T-helper 17 cell (primary cell): Measurements from ENCODE around the gene UBE2G1. TPM values are rescaled to one million over a fixed set of nuclear protein-coding genes. Genes with fewer than 3 reads are reported as not detected.
A peak's percentile ranks its signal among the peaks of the same experiment; 100 is the strongest.
"Not testable (repeated sequence)": the region's sequence is repeated elsewhere in the genome, so short reads cannot be mapped to it uniquely, and the experiment has no call there.

Experiments
- ATAC-seq: fragments of 150-1000 bp; cut with Tn5 transposase; 2 replicates; pipeline ENCODE4 v1.10.0; 2021; ENCODE audit warnings: mild to moderate bottlenecking, moderate library complexity
- DNase-seq, 3 donors: peaks; one replicate each; pipeline versions ENCODE4 v3.0.0 to v3.0.0-alpha.2; 2020 to 2021
- H3K9me3 ChIP-seq: one replicate; pipeline ENCODE4 v1.7.0; 2013; ENCODE audit warnings: low read length, mild to moderate bottlenecking; ENCODE audit not compliant: control insufficient read depth, poor library complexity, severe bottlenecking
- H3K27ac Mint-ChIP-seq: one replicate; pipeline ENCODE4 v1.8.0; 2022; ENCODE audit warnings: mild to moderate bottlenecking, moderate library complexity, mixed read lengths
- H3K27me3 Mint-ChIP-seq: one replicate; pipeline ENCODE4 v1.8.0; 2022; ENCODE audit warnings: mixed read lengths
- H3K36me3 Mint-ChIP-seq: one replicate; pipeline ENCODE4 v1.8.0; 2022; ENCODE audit warnings: low read depth, mixed read lengths
- H3K4me1 Mint-ChIP-seq: one replicate; pipeline ENCODE4 v1.8.0; 2022; ENCODE audit warnings: mild to moderate bottlenecking, mixed read lengths
- H3K4me3 Mint-ChIP-seq: one replicate; pipeline ENCODE4 v1.8.0; 2022; ENCODE audit warnings: mild to moderate bottlenecking, moderate library complexity, mixed read lengths
- total RNA-seq, 4 donors: library from RNA in 2 of 4; stranded (reverse) in 2 of 4; gene quantifications; one replicate each; pipeline ENCODE4 v1.2.3 and lab custom pipeline; 2022 to 2026

UBE2G1 gene
- total RNA-seq, 2 donors from 2014 or later = 64.6 to 72.7 TPM

GRCh38 chr17:4393806-4394205 is 27.3 kb upstream of the UBE2G1 start:
- no peaks in the 10 kb centered on the region for H3K27me3 Mint-ChIP-seq
- DNase-seq = no peak
- no peaks in the 10 kb centered on the region for H3K9me3 ChIP-seq
- no peak overlapping the region for H3K4me3 Mint-ChIP-seq
- H3K27ac Mint-ChIP-seq = peak overlapping the region; percentile 39
- ATAC-seq = no peak
- no peaks in the 10 kb centered on the region for H3K36me3 Mint-ChIP-seq
- H3K4me1 Mint-ChIP-seq = peaks cover 17% of the 10 kb centered on the region

GRCh38 chr17:4389079-4389478 is 22.6 kb upstream of the UBE2G1 start:
- Mint-ChIP-seq H3K27me3 (no peaks in the 10 kb centered on the region), H3K4me1 (peaks cover 5% of the 10 kb centered on the region), H3K27ac (no peak overlapping the region), H3K4me3 (no peak overlapping the region), H3K36me3 (peaks cover 2% of the 10 kb centered on the region)
- ATAC-seq (no peak), DNase-seq (no peak)
- H3K9me3 ChIP-seq = no peaks in the 10 kb centered on the region

GRCh38 chr17:4387137-4387536 is 20.7 kb upstream of the UBE2G1 start:
- DNase-seq (no peak), ATAC-seq (no peak)
- Mint-ChIP-seq H3K27me3 (no peaks in the 10 kb centered on the region), H3K36me3 (peaks cover 2% of the 10 kb centered on the region), H3K27ac (no peak overlapping the region), H3K4me1 (peaks cover 6% of the 10 kb centered on the region), H3K4me3 (no peak overlapping the region)
- H3K9me3 ChIP-seq = no peaks in the 10 kb centered on the region

GRCh38 chr17:4386406-4386805 is 19.9 kb upstream of the UBE2G1 start:
- no peak for ATAC-seq
- peaks cover 6% of the 10 kb centered on the region for H3K4me1 Mint-ChIP-seq
- H3K27ac Mint-ChIP-seq = no peak overlapping the region

GRCh38 chr17:4381690-4382671 is 15.5 kb upstream of the UBE2G1 start:
- Mint-ChIP-seq H3K27ac (no peak overlapping the region), H3K4me1 (peaks cover 5% of the 10 kb centered on the region), H3K4me3 (no peak overlapping the region), H3K36me3 (no peaks in the 10 kb centered on the region), H3K27me3 (no peaks in the 10 kb centered on the region)
- H3K9me3 ChIP-seq = no peaks in the 10 kb centered on the region
- ATAC-seq = no peak
- no peak for DNase-seq

More at GRCh38 chr17:4386406-4386805, 19.9 kb upstream of the UBE2G1 start:
- no peaks in the 10 kb centered on the region for H3K27me3 Mint-ChIP-seq
- H3K4me3 Mint-ChIP-seq = no peak overlapping the region
- H3K9me3 ChIP-seq = no peaks in the 10 kb centered on the region
- no peak for DNase-seq
- H3K36me3 Mint-ChIP-seq = peaks cover 2% of the 10 kb centered on the region

- ATAC-seq = no peak
- no peaks in the 10 kb centered on the region for H3K9me3 ChIP-seq
- H3K4me1 Mint-ChIP-seq = peaks cover 14% of the 10 kb centered on the region
- no peak overlapping the region for H3K4me3 Mint-ChIP-seq
- no peaks in the 10 kb centered on the region for H3K27me3 Mint-ChIP-seq
- DNase-seq = no peak
- H3K27ac Mint-ChIP-seq = no peak overlapping the region
- H3K36me3 Mint-ChIP-seq = no peaks in the 10 kb centered on the region
These were observed 12.2 kb upstream of the UBE2G1 start for GRCh38 chr17:4378626-4379025.

GRCh38 chr17:4377247-4377646 is 10.8 kb upstream of the UBE2G1 start:
- peaks cover 13% of the 10 kb centered on the region for H3K4me1 Mint-ChIP-seq
- DNase-seq, H3K27ac Mint-ChIP-seq, H3K36me3 Mint-ChIP-seq, H3K4me3 Mint-ChIP-seq, H3K27me3 Mint-ChIP-seq, ATAC-seq, H3K9me3 ChIP-seq: not testable (repeated sequence)

GRCh38 chr17:4375796-4376440 is 9.4 kb upstream of the UBE2G1 start:
- H3K9me3 ChIP-seq, H3K27me3 Mint-ChIP-seq, H3K4me3 Mint-ChIP-seq, ATAC-seq, H3K36me3 Mint-ChIP-seq, H3K27ac Mint-ChIP-seq, DNase-seq: not testable (repeated sequence)
- H3K4me1 Mint-ChIP-seq = peaks cover 12% of the 10 kb centered on the region

GRCh38 chr17:4375039-4375748 is 8.7 kb upstream of the UBE2G1 start:
- DNase-seq = no peak
- peak overlapping the region; percentile 1 for H3K27ac Mint-ChIP-seq
- no peaks in the 10 kb centered on the region for H3K9me3 ChIP-seq
- no peaks in the 10 kb centered on the region for H3K27me3 Mint-ChIP-seq
- H3K36me3 Mint-ChIP-seq = no peaks in the 10 kb centered on the region
- ATAC-seq = peak; percentile 92
- H3K4me1 Mint-ChIP-seq = peaks cover 16% of the 10 kb centered on the region
- peak overlapping the region; percentile 63 for H3K4me3 Mint-ChIP-seq

- Mint-ChIP-seq H3K4me3 (peak overlapping the region; percentile 68), H3K27ac (no peak overlapping the region), H3K4me1 (peaks cover 12% of the 10 kb centered on the region), H3K36me3 (peaks cover 2% of the 10 kb centered on the region), H3K27me3 (no peaks in the 10 kb centered on the region)
- DNase-seq (no peak), ATAC-seq (no peak)
- no peaks in the 10 kb centered on the region for H3K9me3 ChIP-seq
These were observed 3.2 kb upstream of the UBE2G1 start for GRCh38 chr17:4369557-4370230.

- H3K36me3 Mint-ChIP-seq = peaks cover 2% of the 10 kb centered on the region
- no peak for DNase-seq
- no peaks in the 10 kb centered on the region for H3K27me3 Mint-ChIP-seq
- ATAC-seq = no peak
- H3K27ac Mint-ChIP-seq = no peak overlapping the region
- H3K4me1 Mint-ChIP-seq = peaks cover 12% of the 10 kb centered on the region
- H3K9me3 ChIP-seq = no peaks in the 10 kb centered on the region
- no peak overlapping the region for H3K4me3 Mint-ChIP-seq
These were observed 1.9 kb upstream of the UBE2G1 start for GRCh38 chr17:4368341-4368740.

GRCh38 chr17:4367177-4367576 is 702 bp upstream of the UBE2G1 start:
- H3K27ac Mint-ChIP-seq = peak overlapping the region; percentile 53
- peaks cover 17% of the 10 kb centered on the region for H3K4me1 Mint-ChIP-seq
- H3K9me3 ChIP-seq, DNase-seq, H3K4me3 Mint-ChIP-seq, H3K36me3 Mint-ChIP-seq, ATAC-seq, H3K27me3 Mint-ChIP-seq: not testable (repeated sequence)
